HepG2 (cell line): ENCODE results near the gene XKR7.

Source experiments
- ETV6 ChIP-seq: sonication (generic); formaldehyde crosslinking; conservative IDR thresholded peaks from 2 replicates; pipeline ENCODE4 v1.4.0; 2020; ENCODE audit warnings: missing genetic modification reagents
- HOXD1 ChIP-seq: sonication (generic); formaldehyde crosslinking; IDR thresholded peaks from 2 replicates; pipeline ENCODE4 v1.5.0; 2020; ENCODE audit warnings: missing genetic modification reagents
- REST ChIP-seq, 2 experiments: IDR thresholded peaks; 2 replicates each; pipeline ENCODE4 v1.6.1; 2011 to 2012; ENCODE audit warnings: low read length in 2 of 2, borderline replicate concordance in 1 of 2, low read depth in 1 of 2, mild to moderate bottlenecking in 1 of 2, moderate library complexity in 1 of 2
- SRF ChIP-seq: IDR thresholded peaks from 2 replicates; pipeline ENCODE4 v1.6.1; 2011; ENCODE audit warnings: mild to moderate bottlenecking, low read depth, low read length, moderate library complexity
- SUZ12 ChIP-seq: fragments of 150-350 bp; IDR thresholded peaks from 2 replicates; pipeline ENCODE4 v1.6.1; 2014; ENCODE audit warnings: low read depth, low read length
- TAF1 ChIP-seq: sonication (generic); formaldehyde crosslinking; IDR thresholded peaks from 2 replicates; pipeline ENCODE4 v1.4.0; 2020; ENCODE audit warnings: missing genetic modification reagents
- TBP ChIP-seq: sonication (generic); formaldehyde crosslinking; IDR thresholded peaks from 2 replicates; pipeline ENCODE4 v1.5.0; 2020; ENCODE audit warnings: missing genetic modification reagents
- ZNF639 ChIP-seq: conservative IDR thresholded peaks from 2 replicates; pipeline ENCODE4 v1.6.1; 2018; ENCODE audit warnings: missing genetic modification reagents
- ZNF883 ChIP-seq: sonication (generic); formaldehyde crosslinking; IDR thresholded peaks from 2 replicates; pipeline ENCODE4 v1.5.1; 2020; ENCODE audit warnings: mild to moderate bottlenecking, missing genetic modification reagents; ENCODE audit errors: not compliant biosample characterization
- ZZZ3 ChIP-seq: sonication (generic); formaldehyde crosslinking; IDR thresholded peaks from 2 replicates; pipeline ENCODE4 v1.4.0; 2020; ENCODE audit warnings: missing genetic modification reagents, mild to moderate bottlenecking, borderline replicate concordance
- TF ChIP-seq, protein P1 (sequence below): sonication (generic); formaldehyde crosslinking; IDR thresholded peaks from 2 replicates; pipeline ENCODE4 v1.5.0; 2020; ENCODE audit warnings: mild to moderate bottlenecking, missing genetic modification reagents, moderate library complexity

GRCh38 chr20:32003325-32003724 lies 35.4 kb downstream of the XKR7 start:
- TF ChIP-seq ZZZ3 (CRISPR knock-in tag), result no peak
- no peak for TF ChIP-seq TAF1 (CRISPR knock-in tag)
- TF ChIP-seq ZNF883 (CRISPR knock-in tag), result no peak
- TF ChIP-seq, protein P1, sequence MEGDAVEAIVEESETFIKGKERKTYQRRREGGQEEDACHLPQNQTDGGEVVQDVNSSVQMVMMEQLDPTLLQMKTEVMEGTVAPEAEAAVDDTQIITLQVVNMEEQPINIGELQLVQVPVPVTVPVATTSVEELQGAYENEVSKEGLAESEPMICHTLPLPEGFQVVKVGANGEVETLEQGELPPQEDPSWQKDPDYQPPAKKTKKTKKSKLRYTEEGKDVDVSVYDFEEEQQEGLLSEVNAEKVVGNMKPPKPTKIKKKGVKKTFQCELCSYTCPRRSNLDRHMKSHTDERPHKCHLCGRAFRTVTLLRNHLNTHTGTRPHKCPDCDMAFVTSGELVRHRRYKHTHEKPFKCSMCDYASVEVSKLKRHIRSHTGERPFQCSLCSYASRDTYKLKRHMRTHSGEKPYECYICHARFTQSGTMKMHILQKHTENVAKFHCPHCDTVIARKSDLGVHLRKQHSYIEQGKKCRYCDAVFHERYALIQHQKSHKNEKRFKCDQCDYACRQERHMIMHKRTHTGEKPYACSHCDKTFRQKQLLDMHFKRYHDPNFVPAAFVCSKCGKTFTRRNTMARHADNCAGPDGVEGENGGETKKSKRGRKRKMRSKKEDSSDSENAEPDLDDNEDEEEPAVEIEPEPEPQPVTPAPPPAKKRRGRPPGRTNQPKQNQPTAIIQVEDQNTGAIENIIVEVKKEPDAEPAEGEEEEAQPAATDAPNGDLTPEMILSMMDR (CRISPR knock-in tag), result no peak
- TF ChIP-seq TBP (CRISPR knock-in tag), result no peak
- no peak for TF ChIP-seq HOXD1 (CRISPR knock-in tag)
- no peak for TF ChIP-seq REST (IDR thresholded peaks at IDR 0.05; ENCODE audit: borderline replicate concordance in 1 of 2, low read depth in 1 of 2, low read length in 2 of 2)
- TF ChIP-seq ETV6 (CRISPR knock-in tag), result no peak
- no peak for TF ChIP-seq SUZ12
- TF ChIP-seq SRF, result no peak
- TF ChIP-seq ZNF639 (CRISPR knock-in tag), result no peak
